Measurements from ENCODE around the gene BCL2. TPM values are rescaled to one million over a fixed set of nuclear protein-coding genes. Genes with fewer than 3 reads are reported as not detected.

The BCL2 gene
- total and polyA plus RNA-seq, 4 donors: 2.6 to 25.4 (median 14.0) TPM

- 91 to 96% methylated on average over 7 of the region's 7 CpGs for WGBS, 2 donors
- peaks cover 3 to 12% of the 10 kb centered on the region in 2 donors for H3K4me1 ChIP-seq (ENCODE audit: control insufficient read depth in 1 of 2, insufficient read depth in 2 of 2, low read length in 2 of 2)
- intact Hi-C loops (cut with DNase I): no loop called here
Measured at GRCh38 chr18:63152791-63153190, 166.8 kb downstream of the BCL2 start.

GRCh38 chr18:63152096-63152495 is 167.5 kb downstream of the BCL2 start:
- Histone ChIP-seq H3K4me3 (ENCODE audit: low read length in 2 of 2) (no peak overlapping the region), H3K4me1 (ENCODE audit: control insufficient read depth in 1 of 2, insufficient read depth in 2 of 2, low read length in 2 of 2) (peaks cover 0 to 8% of the 10 kb centered on the region in 2 donors), H3K27ac (ENCODE audit: low read depth in 1 of 2, low read length in 2 of 2) (no peak overlapping the region), H3K9me3 (ENCODE audit: control insufficient read depth, low read length) (no peaks in the 10 kb centered on the region), H3K36me3 (ENCODE audit: control insufficient read depth in 1 of 2, insufficient read depth in 2 of 2, low read length in 1 of 2) (no peaks in the 10 kb centered on the region), H3K27me3 (ENCODE audit: control insufficient read depth in 1 of 2, insufficient read depth in 2 of 2, low read length in 1 of 2) (no peaks in the 10 kb centered on the region)
- 30 to 46% methylated on average over 3 of the region's 3 CpGs for WGBS, 2 donors
- intact Hi-C loops (cut with DNase I): no loop called here
- DNase-seq (no peak), ATAC-seq (ENCODE audit: low FRiP score) (no peak)

More at GRCh38 chr18:63152791-63153190, 166.8 kb downstream of the BCL2 start:
- Histone ChIP-seq H3K4me3 (ENCODE audit: low read length in 2 of 2) (no peak overlapping the region), H3K27ac (ENCODE audit: low read depth in 1 of 2, low read length in 2 of 2) (no peak overlapping the region), H3K27me3 (ENCODE audit: control insufficient read depth in 1 of 2, insufficient read depth in 2 of 2, low read length in 1 of 2) (no peaks in the 10 kb centered on the region), H3K9me3 (ENCODE audit: control insufficient read depth, low read length) (no peaks in the 10 kb centered on the region), H3K36me3 (ENCODE audit: control insufficient read depth in 1 of 2, insufficient read depth in 2 of 2, low read length in 1 of 2) (no peaks in the 10 kb centered on the region)
- ATAC-seq (ENCODE audit: low FRiP score) (no peak), DNase-seq (no peak)

- no peak for DNase-seq
- H3K27ac ChIP-seq (ENCODE audit: low read depth in 1 of 2, low read length in 2 of 2): no peak overlapping the region
- H3K27me3 ChIP-seq (ENCODE audit: control insufficient read depth in 1 of 2, insufficient read depth in 2 of 2, low read length in 1 of 2): no peaks in the 10 kb centered on the region
- H3K36me3 ChIP-seq (ENCODE audit: control insufficient read depth in 1 of 2, insufficient read depth in 2 of 2, low read length in 1 of 2): no peaks in the 10 kb centered on the region
- intact Hi-C loops (cut with DNase I): no loop called here
- H3K4me3 ChIP-seq (ENCODE audit: low read length in 2 of 2): no peak overlapping the region
- H3K4me1 ChIP-seq (ENCODE audit: control insufficient read depth in 1 of 2, insufficient read depth in 2 of 2, low read length in 2 of 2): peaks cover 1 to 8% of the 10 kb centered on the region in 2 donors
- 86 to 90% methylated on average over 5 of the region's 5 CpGs for WGBS, 2 donors
- no peaks in the 10 kb centered on the region for H3K9me3 ChIP-seq (ENCODE audit: control insufficient read depth, low read length)
- no peak for ATAC-seq (ENCODE audit: low FRiP score)
Measured at GRCh38 chr18:63151539-63151938, 168.0 kb downstream of the BCL2 start.

- intact Hi-C loops (cut with DNase I): no loop called here
- peaks cover 1 to 8% of the 10 kb centered on the region in 2 donors for H3K4me1 ChIP-seq (ENCODE audit: control insufficient read depth in 1 of 2, insufficient read depth in 2 of 2, low read length in 2 of 2)
- no peaks in the 10 kb centered on the region for H3K36me3 ChIP-seq (ENCODE audit: control insufficient read depth in 1 of 2, insufficient read depth in 2 of 2, low read length in 1 of 2)
- H3K4me3 ChIP-seq (ENCODE audit: low read length in 2 of 2): no peak overlapping the region
- 79 to 85% methylated on average over 4 of the region's 4 CpGs for WGBS, 2 donors
- no peaks in the 10 kb centered on the region for H3K27me3 ChIP-seq (ENCODE audit: control insufficient read depth in 1 of 2, insufficient read depth in 2 of 2, low read length in 1 of 2)
- ATAC-seq (ENCODE audit: low FRiP score): no peak
- H3K27ac ChIP-seq (ENCODE audit: low read depth in 1 of 2, low read length in 2 of 2): no peak overlapping the region
- no peak for DNase-seq
- H3K9me3 ChIP-seq (ENCODE audit: control insufficient read depth, low read length): no peaks in the 10 kb centered on the region
Measured at GRCh38 chr18:63150942-63151421, 168.6 kb downstream of the BCL2 start.

GRCh38 chr18:63150326-63150725 is 169.2 kb downstream of the BCL2 start:
- intact Hi-C loops (cut with DNase I): no loop called here
- 41 to 63% methylated on average over 8 of the region's 8 CpGs for WGBS, 2 donors
- no peak for DNase-seq
- H3K9me3 ChIP-seq (ENCODE audit: control insufficient read depth, low read length): no peaks in the 10 kb centered on the region
- no peaks in the 10 kb centered on the region for H3K27me3 ChIP-seq (ENCODE audit: control insufficient read depth in 1 of 2, insufficient read depth in 2 of 2, low read length in 1 of 2)
- H3K36me3 ChIP-seq (ENCODE audit: control insufficient read depth in 1 of 2, insufficient read depth in 2 of 2, low read length in 1 of 2): no peaks in the 10 kb centered on the region
- H3K27ac ChIP-seq (ENCODE audit: low read depth in 1 of 2, low read length in 2 of 2): no peak overlapping the region
- ATAC-seq (ENCODE audit: low FRiP score): no peak
- no peak overlapping the region for H3K4me3 ChIP-seq (ENCODE audit: low read length in 2 of 2)
- H3K4me1 ChIP-seq (ENCODE audit: control insufficient read depth in 1 of 2, insufficient read depth in 2 of 2, low read length in 2 of 2): peaks cover 1 to 3% of the 10 kb centered on the region in 2 donors

GRCh38 chr18:63149302-63149587 is 170.3 kb downstream of the BCL2 start:
- Histone ChIP-seq H3K27ac (ENCODE audit: low read depth in 1 of 2, low read length in 2 of 2) (no peak overlapping the region), H3K4me1 (ENCODE audit: control insufficient read depth in 1 of 2, insufficient read depth in 2 of 2, low read length in 2 of 2) (peaks cover 1 to 6% of the 10 kb centered on the region in 2 donors), H3K36me3 (ENCODE audit: control insufficient read depth in 1 of 2, insufficient read depth in 2 of 2, low read length in 1 of 2) (no peaks in the 10 kb centered on the region), H3K27me3 (ENCODE audit: control insufficient read depth in 1 of 2, insufficient read depth in 2 of 2, low read length in 1 of 2) (no peaks in the 10 kb centered on the region), H3K4me3 (ENCODE audit: low read length in 2 of 2) (no peak overlapping the region), H3K9me3 (ENCODE audit: control insufficient read depth, low read length) (no peaks in the 10 kb centered on the region)
- intact Hi-C loops (cut with DNase I): loop anchor here (5.0 kb wide), 3 partner anchors 58 to 113 kb away; no protein-coding TSS in a partner anchor
- ATAC-seq (ENCODE audit: low FRiP score) (peak; percentile 6), DNase-seq (no peak)
- WGBS, 2 donors: 88 to 92% methylated on average over 9 of the region's 9 CpGs

- Histone ChIP-seq H3K4me3 (ENCODE audit: low read length in 2 of 2) (no peak overlapping the region), H3K27ac (ENCODE audit: low read depth in 1 of 2, low read length in 2 of 2) (no peak overlapping the region), H3K36me3 (ENCODE audit: control insufficient read depth in 1 of 2, insufficient read depth in 2 of 2, low read length in 1 of 2) (no peaks in the 10 kb centered on the region), H3K4me1 (ENCODE audit: control insufficient read depth in 1 of 2, insufficient read depth in 2 of 2, low read length in 2 of 2) (peaks cover 1 to 6% of the 10 kb centered on the region in 2 donors), H3K9me3 (ENCODE audit: control insufficient read depth, low read length) (no peaks in the 10 kb centered on the region), H3K27me3 (ENCODE audit: control insufficient read depth in 1 of 2, insufficient read depth in 2 of 2, low read length in 1 of 2) (no peaks in the 10 kb centered on the region)
- ATAC-seq (ENCODE audit: low FRiP score) (peak; percentile 33), DNase-seq (no peak)
- WGBS, 2 donors: 51 to 60% methylated on average over 14 of the region's 14 CpGs
- intact Hi-C loops (cut with DNase I): loop anchor here (5.0 kb wide), 3 partner anchors 59 to 114 kb away; no protein-coding TSS in a partner anchor
Measured at GRCh38 chr18:63148449-63149301, 170.9 kb downstream of the BCL2 start.

- Histone ChIP-seq H3K4me1 (ENCODE audit: control insufficient read depth in 1 of 2, insufficient read depth in 2 of 2, low read length in 2 of 2) (peaks cover 1 to 6% of the 10 kb centered on the region in 2 donors), H3K9me3 (ENCODE audit: control insufficient read depth, low read length) (no peaks in the 10 kb centered on the region), H3K4me3 (ENCODE audit: low read length in 2 of 2) (no peak overlapping the region), H3K27ac (ENCODE audit: low read depth in 1 of 2, low read length in 2 of 2) (no peak overlapping the region), H3K36me3 (ENCODE audit: control insufficient read depth in 1 of 2, insufficient read depth in 2 of 2, low read length in 1 of 2) (no peaks in the 10 kb centered on the region), H3K27me3 (ENCODE audit: control insufficient read depth in 1 of 2, insufficient read depth in 2 of 2, low read length in 1 of 2) (no peaks in the 10 kb centered on the region)
- intact Hi-C loops (cut with DNase I): loop anchor here (5.0 kb wide), 3 partner anchors 59 to 114 kb away; no protein-coding TSS in a partner anchor
- ATAC-seq (ENCODE audit: low FRiP score): no peak
- 5 to 18% methylated on average over 6 of the region's 6 CpGs for WGBS, 2 donors
- no peak for DNase-seq
Measured at GRCh38 chr18:63147973-63148372, 171.6 kb downstream of the BCL2 start.

All from aorta (tissue), 5 donors.